ENCODE data around the gene SMS.

DNA sequence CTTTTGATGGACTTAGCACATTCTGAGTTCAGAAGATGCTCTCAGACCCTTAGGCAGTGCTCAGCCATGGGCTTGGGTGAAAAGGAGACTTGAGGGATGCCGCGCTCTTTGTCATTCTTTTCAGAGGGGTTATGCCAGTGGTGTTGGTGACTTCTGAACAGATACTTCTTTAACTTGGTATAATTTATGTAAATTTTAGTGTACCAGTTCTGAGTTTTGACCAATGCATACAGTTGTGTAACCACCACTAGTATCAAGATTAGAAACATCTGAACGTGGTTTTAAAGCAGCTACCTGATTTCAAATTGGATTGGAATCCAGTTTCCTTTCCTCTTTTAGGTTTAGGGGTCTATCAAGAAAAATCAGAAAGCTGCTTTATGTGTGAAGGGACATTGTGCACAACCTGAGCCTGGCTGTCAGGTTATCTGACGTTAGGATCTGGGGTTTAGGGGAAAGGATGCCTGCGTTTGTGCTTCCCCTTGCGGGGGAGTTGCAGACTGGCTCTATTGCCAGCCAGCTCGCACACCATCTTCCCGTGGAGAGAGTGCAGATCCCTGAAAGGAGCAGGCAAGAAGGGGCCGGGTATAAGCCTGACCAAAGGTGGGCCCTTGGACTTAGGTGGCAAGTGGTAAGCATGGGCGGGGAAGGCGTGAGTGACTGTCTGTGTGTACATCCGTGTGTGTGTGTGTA lies 19.0 kb downstream of the SMS start:
- TF ChIP-seq, protein P1, sequence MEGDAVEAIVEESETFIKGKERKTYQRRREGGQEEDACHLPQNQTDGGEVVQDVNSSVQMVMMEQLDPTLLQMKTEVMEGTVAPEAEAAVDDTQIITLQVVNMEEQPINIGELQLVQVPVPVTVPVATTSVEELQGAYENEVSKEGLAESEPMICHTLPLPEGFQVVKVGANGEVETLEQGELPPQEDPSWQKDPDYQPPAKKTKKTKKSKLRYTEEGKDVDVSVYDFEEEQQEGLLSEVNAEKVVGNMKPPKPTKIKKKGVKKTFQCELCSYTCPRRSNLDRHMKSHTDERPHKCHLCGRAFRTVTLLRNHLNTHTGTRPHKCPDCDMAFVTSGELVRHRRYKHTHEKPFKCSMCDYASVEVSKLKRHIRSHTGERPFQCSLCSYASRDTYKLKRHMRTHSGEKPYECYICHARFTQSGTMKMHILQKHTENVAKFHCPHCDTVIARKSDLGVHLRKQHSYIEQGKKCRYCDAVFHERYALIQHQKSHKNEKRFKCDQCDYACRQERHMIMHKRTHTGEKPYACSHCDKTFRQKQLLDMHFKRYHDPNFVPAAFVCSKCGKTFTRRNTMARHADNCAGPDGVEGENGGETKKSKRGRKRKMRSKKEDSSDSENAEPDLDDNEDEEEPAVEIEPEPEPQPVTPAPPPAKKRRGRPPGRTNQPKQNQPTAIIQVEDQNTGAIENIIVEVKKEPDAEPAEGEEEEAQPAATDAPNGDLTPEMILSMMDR (IDR thresholded peaks at IDR 0.05; ENCODE audit: low read depth, low read length) = no peak
- TF ChIP-seq EZH2phosphoT487 (IDR thresholded peaks at IDR 0.05; ENCODE audit: low read depth) = no peak

Measured in OCI-LY3 (cell line).